Right cardiac atrium (tissue), 5 donors: ENCODE measurements around the gene TMEM132D. TPM values are rescaled to one million over a fixed set of nuclear protein-coding genes. Genes with fewer than 3 reads are reported as not detected.
"Not testable (repeated sequence)": the region's sequence is repeated elsewhere in the genome, so short reads cannot be mapped to it uniquely, and the experiment has no call there.

ENCODE experiments used
- ATAC-seq, 2 donors: fragments of 200-7000 bp; cut with Tn5 transposase; one replicate each; pipeline versions ENCODE4 v1.8.0 to v1.9.1; 2020; ENCODE audit warnings: moderate library complexity in 2 of 2, mild to moderate bottlenecking in 1 of 2
- DNase-seq, 3 donors: peaks; one replicate each; pipeline ENCODE4 v3.0.0-alpha.2; 2020
- H3K27ac ChIP-seq: one replicate; pipeline ENCODE4 v1.5.1; 2013; ENCODE audit warnings: mild to moderate bottlenecking, low read length, control low read depth, moderate library complexity
- H3K27me3 ChIP-seq: one replicate; pipeline ENCODE4 v1.6.1; 2013; ENCODE audit not compliant: control insufficient read depth, insufficient read depth
- H3K4me1 ChIP-seq: one replicate; pipeline ENCODE4 v1.6.1; 2013; ENCODE audit warnings: low read length; ENCODE audit not compliant: control insufficient read depth, insufficient read depth
- H3K4me3 ChIP-seq: one replicate; pipeline ENCODE4 v1.5.1; 2013; ENCODE audit warnings: low read length, control low read depth
- H3K9me3 ChIP-seq: one replicate; pipeline ENCODE4 v1.6.1; 2013; ENCODE audit warnings: low read length; ENCODE audit not compliant: control insufficient read depth
- WGBS: extraction: QIAGEN DNeasy Blood & Tissue Kit; methylation state at CpG from one replicate; pipeline ENCODE4 v1.1.7; 2013; 5-methylcytosine and 5-hydroxymethylcytosine counted together
- intact Hi-C, 4 donors: fragments of 100-400 bp; cut with DNase I; formaldehyde crosslinking; loops; one replicate each; pipeline versions ENCODE4 v1.11.0 to v1.14.0; 2022 to 2023
- polyA plus RNA-seq: library from polyadenylated mRNA; stranded (reverse); fragments of 200-250 nt; gene quantifications from one replicate; pipeline ENCODE4 v1.2.3, GENCODE V29; 2013
- total RNA-seq, 4 donors: library from RNA; stranded (reverse); fragmentation: NEBNext Ultra II Directional; extraction: Animal tissue kit (Norgen Biotek cat#: 25700); gene quantifications; one replicate each; pipeline ENCODE4 v1.2.1, GENCODE V29; 2021
- donor health status: healthy with polysubstance abuse.
- donor health status: DM: no; HTN: yes; CAD: no.
- donor health status: DM: no; HTN: no; CAD: no.
- donor health status: DM: no; HTN: yes; CAD: no; lungs with severe emphysema.
- donor health status: DM: yes; HTN: yes; CAD: no.

TMEM132D gene
- total and polyA plus RNA-seq, 5 donors: not detected

- DNase-seq (no peak), ATAC-seq (no peak)
- Histone ChIP-seq H3K9me3 (no peaks in the 10 kb centered on the region), H3K4me1 (no peaks in the 10 kb centered on the region), H3K4me3 (no peak overlapping the region), H3K27me3 (no peaks in the 10 kb centered on the region), H3K27ac (no peak overlapping the region)
- WGBS: 48% methylated on average over 6 of the region's 6 CpGs
- intact Hi-C loops: no loop called here
These were observed 701.6 kb downstream of the TMEM132D start for GRCh38 chr12:129202109-129202814.

- H3K27ac ChIP-seq: no peak overlapping the region
- no peak for ATAC-seq
- WGBS: 58% methylated on average over 2 of the region's 2 CpGs
- no peak for DNase-seq
- intact Hi-C loops: no loop called here
- H3K4me3 ChIP-seq: no peak overlapping the region
- no peaks in the 10 kb centered on the region for H3K9me3 ChIP-seq
- no peaks in the 10 kb centered on the region for H3K4me1 ChIP-seq
- H3K27me3 ChIP-seq: no peaks in the 10 kb centered on the region
These were observed 702.8 kb downstream of the TMEM132D start for GRCh38 chr12:129201029-129201428.

GRCh38 chr12:129200576-129200975 lies 703.2 kb downstream of the TMEM132D start:
- Histone ChIP-seq H3K27ac (no peak overlapping the region), H3K4me3 (no peak overlapping the region), H3K9me3 (no peaks in the 10 kb centered on the region), H3K4me1 (no peaks in the 10 kb centered on the region), H3K27me3 (no peaks in the 10 kb centered on the region)
- ATAC-seq (no peak), DNase-seq (no peak)
- intact Hi-C loops: no loop called here
- 60% methylated on average over 8 of the region's 8 CpGs for WGBS

GRCh38 chr12:129196927-129197326 lies 706.9 kb downstream of the TMEM132D start:
- ATAC-seq (no peak), DNase-seq (no peak)
- Histone ChIP-seq H3K4me1 (no peaks in the 10 kb centered on the region), H3K27ac (no peak overlapping the region), H3K9me3 (no peaks in the 10 kb centered on the region), H3K4me3 (no peak overlapping the region), H3K27me3 (no peaks in the 10 kb centered on the region)
- intact Hi-C loops: no loop called here
- 84% methylated on average over 3 of the region's 3 CpGs for WGBS

DNA sequence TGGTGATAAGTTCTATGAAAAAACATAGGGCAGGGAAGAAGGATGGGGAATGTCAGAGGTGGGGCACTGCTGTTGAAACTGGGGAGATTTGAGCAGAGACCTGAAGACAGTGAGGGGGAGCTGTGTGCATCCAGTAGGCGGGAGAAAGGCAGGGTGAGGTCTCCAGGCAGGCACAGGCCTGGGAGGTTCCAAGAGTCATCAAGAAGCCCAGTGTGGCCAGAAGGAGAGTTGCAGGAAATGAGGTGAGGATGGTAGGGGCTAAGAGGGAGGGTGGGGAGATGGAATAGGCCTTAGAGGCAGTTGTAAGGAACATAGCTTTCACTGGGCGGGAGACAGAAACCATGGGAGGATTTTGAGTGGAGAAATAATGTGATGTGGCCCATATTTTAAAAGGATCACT lies 708.7 kb downstream of the TMEM132D start:
- Histone ChIP-seq H3K27me3 (no peaks in the 10 kb centered on the region), H3K9me3 (no peaks in the 10 kb centered on the region), H3K27ac (no peak overlapping the region), H3K4me1 (no peaks in the 10 kb centered on the region), H3K4me3 (no peak overlapping the region)
- 61% methylated on average over 2 of the region's 2 CpGs for WGBS
- DNase-seq: no peak
- no peak for ATAC-seq
- intact Hi-C loops: no loop called here

DNA sequence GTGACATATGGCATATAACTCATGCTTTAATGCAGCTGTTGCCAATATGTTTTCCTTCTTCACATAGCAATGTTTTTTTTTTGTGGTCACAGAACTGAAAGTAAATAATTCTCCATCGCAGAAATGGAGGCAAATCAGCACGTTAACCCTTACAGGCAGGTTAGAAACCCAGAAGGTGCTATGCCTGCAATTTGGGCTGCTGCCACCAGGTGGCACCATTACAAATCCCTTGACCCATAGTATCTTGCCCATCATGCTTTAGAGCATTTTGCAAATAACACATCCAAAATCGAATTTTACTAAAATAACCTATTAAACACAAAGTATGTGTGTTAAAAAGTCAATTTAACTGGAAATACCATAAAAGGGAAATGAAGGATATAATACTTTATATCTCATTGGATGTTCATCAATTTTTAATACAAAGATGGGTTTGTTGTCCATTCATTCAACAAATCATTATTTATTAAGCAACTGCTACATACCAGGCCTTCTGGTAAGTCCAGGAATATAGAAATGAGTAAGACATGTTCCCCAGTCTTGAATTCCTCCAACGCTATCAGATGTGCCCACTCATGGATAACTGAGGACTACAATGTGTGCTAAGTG lies 710.5 kb downstream of the TMEM132D start:
- H3K27me3 ChIP-seq: no peaks in the 10 kb centered on the region
- ATAC-seq: no peak

GRCh38 chr12:129190827-129191226 lies 713.0 kb downstream of the TMEM132D start:
- Histone ChIP-seq H3K4me3 (no peak overlapping the region), H3K27ac (no peak overlapping the region), H3K4me1 (no peaks in the 10 kb centered on the region), H3K27me3 (no peaks in the 10 kb centered on the region), H3K9me3 (no peaks in the 10 kb centered on the region)
- WGBS: 44% methylated on average over 7 of the region's 7 CpGs
- DNase-seq (no peak), ATAC-seq (no peak)
- intact Hi-C loops: no loop called here

More for the DNA sequence above, 710.5 kb downstream of the TMEM132D start:
- Histone ChIP-seq H3K4me3 (no peak overlapping the region), H3K9me3 (no peaks in the 10 kb centered on the region), H3K4me1 (no peaks in the 10 kb centered on the region), H3K27ac (no peak overlapping the region)
- WGBS: 63% methylated on average over 4 of the region's 4 CpGs
- intact Hi-C loops: no loop called here
- DNase-seq: no peak

GRCh38 chr12:129189879-129190278 lies 713.9 kb downstream of the TMEM132D start:
- 65% methylated on average over 4 of the region's 4 CpGs for WGBS
- H3K27me3 ChIP-seq, ATAC-seq, H3K27ac ChIP-seq, H3K4me1 ChIP-seq, intact Hi-C loops, H3K4me3 ChIP-seq, DNase-seq, H3K9me3 ChIP-seq: not testable (repeated sequence)

DNA sequence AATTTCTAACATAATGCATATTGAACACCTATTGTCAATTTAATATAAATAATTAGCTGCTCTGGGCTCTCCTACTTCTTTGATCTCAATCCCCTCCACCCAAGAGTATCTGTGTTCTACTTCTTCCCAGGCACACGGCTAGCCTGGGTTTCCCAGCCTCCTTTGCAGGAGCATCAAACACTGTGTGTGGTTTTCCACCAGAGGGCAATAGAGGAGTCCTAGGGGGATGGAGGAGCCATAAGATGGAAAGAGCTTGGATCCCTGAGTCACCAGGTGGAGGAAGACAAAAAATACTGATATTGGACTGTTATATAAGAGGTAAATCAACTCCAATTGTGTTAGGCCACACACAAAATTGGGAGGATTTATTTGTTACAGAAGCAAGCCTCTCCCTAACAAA lies 716.9 kb downstream of the TMEM132D start:
- DNase-seq (no peak), ATAC-seq (no peak)
- intact Hi-C loops: no loop called here
- WGBS: 72% methylated on average over 1 of the region's 1 CpG
- Histone ChIP-seq H3K27me3 (no peaks in the 10 kb centered on the region), H3K9me3 (no peaks in the 10 kb centered on the region), H3K4me3 (no peak overlapping the region), H3K4me1 (no peaks in the 10 kb centered on the region), H3K27ac (no peak overlapping the region)

DNA sequence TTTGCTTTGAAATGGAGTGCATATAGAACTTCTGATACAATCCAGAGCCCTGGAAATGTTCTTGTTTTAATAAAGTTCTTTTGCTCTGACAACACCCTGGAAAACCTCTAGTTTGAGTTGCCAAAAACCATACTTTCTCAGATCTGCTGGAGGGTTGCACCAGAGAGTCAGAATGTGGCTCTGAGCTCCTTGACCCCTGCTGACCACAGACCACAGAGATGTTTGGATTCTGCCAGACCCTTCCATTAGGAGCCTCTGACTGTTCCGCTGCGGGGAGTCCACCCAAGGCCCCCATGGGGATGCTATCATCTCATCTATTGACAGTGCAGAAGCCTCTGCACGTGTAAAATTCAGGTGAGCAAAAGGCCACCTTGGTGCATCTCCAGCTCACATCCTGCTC lies 718.0 kb downstream of the TMEM132D start:
- 68% methylated on average over 3 of the region's 3 CpGs for WGBS

DNA sequence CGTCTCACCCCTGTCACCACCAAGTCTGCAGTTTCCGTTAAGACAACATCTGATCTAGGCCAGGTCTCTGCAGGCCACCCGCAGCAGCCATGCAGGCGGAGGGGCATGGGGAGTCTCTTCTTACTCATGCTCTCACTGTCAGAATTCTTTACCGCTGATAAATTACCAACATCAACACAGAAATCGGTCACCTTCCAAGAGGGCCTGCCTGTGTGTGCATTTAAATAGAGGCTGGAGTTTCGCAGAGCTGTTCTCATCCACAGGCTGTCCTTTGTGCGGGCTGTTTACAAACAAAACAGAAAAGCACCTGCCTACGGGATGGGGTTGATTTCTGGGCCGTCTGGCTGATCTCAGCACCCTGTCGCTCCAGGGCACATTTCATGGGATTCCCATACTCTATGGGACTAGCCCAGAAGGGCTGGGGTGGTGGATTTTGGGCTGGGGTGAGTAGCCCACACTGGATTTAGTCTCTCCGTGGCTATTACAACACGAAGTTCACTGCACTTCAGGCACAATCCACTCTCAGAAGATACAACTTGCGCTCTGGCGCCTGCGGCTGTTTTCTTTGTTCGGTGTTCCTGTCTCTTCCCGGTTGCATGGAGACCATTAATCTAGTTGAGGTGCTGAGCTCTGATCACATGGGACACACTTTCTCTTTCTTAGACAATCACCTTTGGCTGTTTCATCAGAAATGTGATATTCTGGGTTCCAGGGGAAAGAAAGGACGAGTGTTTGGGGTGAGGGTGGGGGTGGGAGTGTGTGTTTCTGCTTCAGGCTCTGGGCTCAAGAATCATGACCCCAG lies 719.5 kb downstream of the TMEM132D start:
- Histone ChIP-seq H3K4me1 (no peaks in the 10 kb centered on the region), H3K27me3 (no peaks in the 10 kb centered on the region), H3K9me3 (no peaks in the 10 kb centered on the region), H3K4me3 (no peak overlapping the region), H3K27ac (no peak overlapping the region)
- 50% methylated on average over 19 of the region's 19 CpGs for WGBS
- no peak for DNase-seq
- ATAC-seq: no peak
- intact Hi-C loops: no loop called here

More for the DNA sequence above, 718.0 kb downstream of the TMEM132D start:
- H3K4me1 ChIP-seq: no peaks in the 10 kb centered on the region
- H3K9me3 ChIP-seq: no peaks in the 10 kb centered on the region
- ATAC-seq (no peak), DNase-seq (no peak)
- H3K27me3 ChIP-seq: no peaks in the 10 kb centered on the region
- H3K4me3 ChIP-seq: no peak overlapping the region
- intact Hi-C loops: no loop called here
- H3K27ac ChIP-seq: no peak overlapping the region
